PC-3 (cell line): Measurements from ENCODE around the gene TSKS. TPM values are rescaled to one million over a fixed set of nuclear protein-coding genes. Genes with fewer than 3 reads are reported as not detected.

Source experiments
- ATAC-seq: fragments of 200-7000 bp; cut with Tn5 transposase; 2 replicates; pipeline ENCODE4 v1.9.1; 2020; ENCODE audit warnings: mild to moderate bottlenecking, moderate library complexity
- BruUV-seq: library from RNA; stranded (reverse); fragments of 400-500 nt; replicated peaks from 2 replicates; lab custom pipeline; 2021; lab: Mats Ljungman, UMichigan
- CTCF ChIA-PET: fragments of 300-600 bp; sonication (Branson Sonifier 250); formaldehyde crosslinking; loops from one replicate; lab custom pipeline; 2022; ENCODE audit warnings: antibody characterized with exemption; lab: Charles Lee
- POLR2A ChIA-PET: fragments of 300-600 bp; sonication (Branson Sonifier 250); formaldehyde crosslinking; loops from one replicate; lab custom pipeline; 2022; ENCODE audit warnings: antibody characterized with exemption; ENCODE audit not compliant: unreplicated experiment; lab: Charles Lee
- DNase-seq: peaks from one replicate; pipeline ENCODE4 v3.0.0-alpha.2; 2015
- H2AFZ ChIP-seq: fragments of 300-600 bp; sonication (generic); 2 replicates; pipeline ENCODE4 v1.6.0; 2016; ENCODE audit warnings: antibody characterized with exemption, low read length
- H3F3A ChIP-seq: fragments of 300-600 bp; sonication (generic); one replicate; pipeline ENCODE4 v1.6.0; 2017; ENCODE audit warnings: antibody characterized with exemption, low read length, control low read depth, mild to moderate bottlenecking; ENCODE audit not compliant: unreplicated experiment
- H3K27ac ChIP-seq: fragments of 300-600 bp; sonication (generic); 2 replicates; pipeline ENCODE4 v1.5.1; 2016; ENCODE audit warnings: mild to moderate bottlenecking, low read length
- H3K27me3 ChIP-seq: fragments of 300-600 bp; sonication (generic); 2 replicates; pipeline ENCODE4 v1.6.1; 2016; ENCODE audit warnings: low read length, mixed read lengths
- H3K36me3 ChIP-seq: fragments of 300-600 bp; sonication (generic); 2 replicates; pipeline ENCODE4 v1.6.1; 2016; ENCODE audit warnings: low read depth, mixed run types, low read length, mixed read lengths
- H3K4me1 ChIP-seq: fragments of 300-600 bp; sonication (generic); 2 replicates; pipeline ENCODE4 v1.5.1; 2016; ENCODE audit warnings: low read length; ENCODE audit not compliant: insufficient read depth
- H3K4me2 ChIP-seq: fragments of 300-600 bp; sonication (generic); 2 replicates; pipeline ENCODE4 v1.6.0; 2016; ENCODE audit warnings: low read length
- H3K4me3 ChIP-seq: fragments of 300-600 bp; sonication (generic); 2 replicates; pipeline ENCODE4 v1.5.1; 2016; ENCODE audit warnings: mild to moderate bottlenecking, low read length, mixed read lengths
- H3K79me2 ChIP-seq: fragments of 300-600 bp; sonication (generic); 2 replicates; pipeline ENCODE4 v1.6.1; 2017; ENCODE audit warnings: low read length, mixed read lengths
- H3K9ac ChIP-seq: fragments of 300-600 bp; sonication (generic); 2 replicates; pipeline ENCODE4 v1.6.0; 2016; ENCODE audit warnings: mild to moderate bottlenecking, low read length
- H3K9me2 ChIP-seq: fragments of 300-600 bp; sonication (generic); replicated peaks from 2 replicates; pipeline ENCODE4 v1.6.1; 2016; ENCODE audit warnings: mixed run types, low read length, mixed read lengths
- H3K9me3 ChIP-seq: fragments of 300-600 bp; sonication (generic); 2 replicates; pipeline ENCODE4 v1.6.1; 2016; ENCODE audit warnings: low read length, mixed read lengths
- H4K20me1 ChIP-seq: fragments of 300-600 bp; sonication (generic); 2 replicates; pipeline ENCODE4 v1.6.1; 2016; ENCODE audit warnings: low read length, mixed read lengths
- EZH2 ChIP-seq: fragments of 300-600 bp; sonication (generic); IDR thresholded peaks from one replicate; pipeline ENCODE4 v1.6.1; 2017; ENCODE audit warnings: antibody characterized with exemption, mild to moderate bottlenecking, low read length; ENCODE audit not compliant: unreplicated experiment
- EZH2phosphoT487 ChIP-seq: fragments of 300-600 bp; sonication (generic); IDR thresholded peaks from 2 replicates; pipeline ENCODE4 v1.6.1; 2018; ENCODE audit warnings: mild to moderate bottlenecking, antibody characterized with exemption, low read length, borderline replicate concordance
- intact Hi-C: fragments of 100-400 bp; cut with micrococcal nuclease; formaldehyde crosslinking; loops from 2 replicates; pipeline ENCODE4 v1.9.0; 2023
- total RNA-seq: library from RNA; depleted of rRNA; stranded (reverse); fragments of >200 nt; gene quantifications from 2 replicates; pipeline ENCODE4 v1.2.3, GENCODE V29; 2014
- TF ChIP-seq, protein P1 (sequence below): fragments of 300-600 bp; sonication (generic); conservative IDR thresholded peaks from 2 replicates; pipeline ENCODE4 v1.5.1; 2017; ENCODE audit warnings: antibody characterized with exemption, low read depth, mild to moderate bottlenecking, low read length

Gene TSKS
- total RNA-seq, 1 experiment from 2014 or later, result not detected

DNA sequence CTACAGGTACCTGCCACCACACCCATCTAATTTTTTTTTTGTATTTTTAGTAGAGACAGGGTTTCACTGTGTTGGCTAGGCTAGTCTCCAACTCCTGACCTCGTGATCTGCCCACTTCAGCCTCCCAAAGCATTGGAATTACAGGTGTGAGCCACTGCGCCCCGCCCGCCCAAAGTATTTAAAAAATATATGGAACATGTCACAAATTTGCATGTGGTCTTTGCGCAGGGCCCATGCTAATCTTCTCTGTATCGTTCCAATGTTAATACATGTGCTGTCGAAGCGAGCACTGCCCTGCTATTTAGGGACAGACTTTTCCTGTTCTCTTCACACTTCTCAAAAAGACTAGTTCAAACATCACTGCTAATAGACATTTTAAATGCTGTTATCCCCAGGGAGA, 1.2 kb upstream of the TSKS start:
- Histone ChIP-seq H3K79me2 (peaks cover 25% of the 10 kb centered on the region), H3K36me3 (no peaks in the 10 kb centered on the region), H3K4me3 (no peak overlapping the region), H3K27ac (no peak overlapping the region), H3K9me3 (no peaks in the 10 kb centered on the region), H3K4me1 (peaks cover 23% of the 10 kb centered on the region), H3K9me2 (no peaks in the 10 kb centered on the region), H2AFZ (no peak overlapping the region), H3F3A (peaks cover 3% of the 10 kb centered on the region), H4K20me1 (no peaks in the 10 kb centered on the region), H3K9ac (no peak overlapping the region), H3K27me3 (no peaks in the 10 kb centered on the region), H3K4me2 (no peak overlapping the region)
- DNase-seq (no peak), ATAC-seq (no peak)
- no TSS peak for BruUV-seq
- intact Hi-C loops, result no loop called here
- ChIA-PET POLR2A (no interaction called here), CTCF (no interaction called here)
- TF ChIP-seq EZH2 (no peak), EZH2phosphoT487 (no peak)
- TF ChIP-seq, protein P1, sequence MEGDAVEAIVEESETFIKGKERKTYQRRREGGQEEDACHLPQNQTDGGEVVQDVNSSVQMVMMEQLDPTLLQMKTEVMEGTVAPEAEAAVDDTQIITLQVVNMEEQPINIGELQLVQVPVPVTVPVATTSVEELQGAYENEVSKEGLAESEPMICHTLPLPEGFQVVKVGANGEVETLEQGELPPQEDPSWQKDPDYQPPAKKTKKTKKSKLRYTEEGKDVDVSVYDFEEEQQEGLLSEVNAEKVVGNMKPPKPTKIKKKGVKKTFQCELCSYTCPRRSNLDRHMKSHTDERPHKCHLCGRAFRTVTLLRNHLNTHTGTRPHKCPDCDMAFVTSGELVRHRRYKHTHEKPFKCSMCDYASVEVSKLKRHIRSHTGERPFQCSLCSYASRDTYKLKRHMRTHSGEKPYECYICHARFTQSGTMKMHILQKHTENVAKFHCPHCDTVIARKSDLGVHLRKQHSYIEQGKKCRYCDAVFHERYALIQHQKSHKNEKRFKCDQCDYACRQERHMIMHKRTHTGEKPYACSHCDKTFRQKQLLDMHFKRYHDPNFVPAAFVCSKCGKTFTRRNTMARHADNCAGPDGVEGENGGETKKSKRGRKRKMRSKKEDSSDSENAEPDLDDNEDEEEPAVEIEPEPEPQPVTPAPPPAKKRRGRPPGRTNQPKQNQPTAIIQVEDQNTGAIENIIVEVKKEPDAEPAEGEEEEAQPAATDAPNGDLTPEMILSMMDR, result no peak

GRCh38 chr19:49761625-49762311, 1.3 kb downstream of the TSKS start:
- intact Hi-C loops, result no loop called here
- no peak overlapping the region; the same call in 1 of the 2 replicates for H2AFZ ChIP-seq
- H3K9me3 ChIP-seq, result no peaks in the 10 kb centered on the region
- no peaks in the 10 kb centered on the region for H3K27me3 ChIP-seq
- peak; percentile 31 for DNase-seq
- no TSS peak for BruUV-seq
- no peaks in the 10 kb centered on the region for H4K20me1 ChIP-seq
- H3K4me1 ChIP-seq, result peaks cover 11% of the 10 kb centered on the region
- no peak overlapping the region for H3K4me2 ChIP-seq
- H3K27ac ChIP-seq, result no peak overlapping the region
- POLR2A ChIA-PET, result no interaction called here
- no peak for TF ChIP-seq EZH2phosphoT487
- TF ChIP-seq, protein P1, result peak; percentile 46
- no peaks in the 10 kb centered on the region for H3K79me2 ChIP-seq
- ATAC-seq, result no peak
- no peaks in the 10 kb centered on the region for H3K36me3 ChIP-seq
- CTCF ChIA-PET, result no interaction called here
- peaks cover 3% of the 10 kb centered on the region for H3F3A ChIP-seq
- H3K9me2 ChIP-seq, result no peaks in the 10 kb centered on the region
- H3K9ac ChIP-seq, result no peak overlapping the region
- H3K4me3 ChIP-seq, result no peak overlapping the region

GRCh38 chr19:49761249-49761624, 1.9 kb downstream of the TSKS start:
- no peak for ATAC-seq
- peaks cover 11% of the 10 kb centered on the region for H3K4me1 ChIP-seq
- H3K27me3 ChIP-seq, result no peaks in the 10 kb centered on the region
- H3K4me3 ChIP-seq, result no peak overlapping the region
- H2AFZ ChIP-seq, result no peak overlapping the region; the same call in 1 of the 2 replicates
- intact Hi-C loops, result no loop called here
- H3K27ac ChIP-seq, result no peak overlapping the region
- H4K20me1 ChIP-seq, result no peaks in the 10 kb centered on the region
- no peak overlapping the region for H3K4me2 ChIP-seq
- no peak overlapping the region for H3K9ac ChIP-seq
- TF ChIP-seq, protein P1, result no peak
- BruUV-seq, result no TSS peak
- DNase-seq, result no peak
- POLR2A ChIA-PET, result no interaction called here
- no peaks in the 10 kb centered on the region for H3K9me2 ChIP-seq
- H3F3A ChIP-seq, result peaks cover 6% of the 10 kb centered on the region
- H3K79me2 ChIP-seq, result no peaks in the 10 kb centered on the region
- no peaks in the 10 kb centered on the region for H3K36me3 ChIP-seq
- CTCF ChIA-PET, result no interaction called here
- H3K9me3 ChIP-seq, result no peaks in the 10 kb centered on the region
